SK-N-SH (cell line): ENCODE data around the gene SLC12A5. TPM values are rescaled to one million over a fixed set of nuclear protein-coding genes. Genes with fewer than 3 reads are reported as not detected.

ENCODE experiments used
- CTCF ChIA-PET: fragments of 300-600, 350-600 bp; formaldehyde crosslinking; extraction: SDS; loops from one replicate; lab custom pipeline; 2021; lab: Yijun Ruan, JAX
- POLR2A ChIA-PET: fragments of 350-600 bp; sonication (Branson Sonifier 250); formaldehyde crosslinking; extraction: SDS; loops from one replicate; lab custom pipeline; 2020; ENCODE audit warnings: antibody characterized with exemption, inconsistent platforms; lab: Yijun Ruan, JAX
- DNase-seq: peaks from one replicate; pipeline ENCODE4 v3.0.0; 2012
- H2AFZ ChIP-seq: fragments of 200-600 bp; sonication (generic); 2 replicates; pipeline ENCODE4 v1.8.1; 2016; ENCODE audit warnings: antibody characterized with exemption, mild to moderate bottlenecking, low read depth
- H3F3A ChIP-seq: fragments of 200-600 bp; sonication (generic); replicated peaks from 2 replicates; pipeline ENCODE3; 2016; ENCODE audit warnings: antibody characterized with exemption, mild to moderate bottlenecking; ENCODE audit not compliant: insufficient read depth
- H3K27ac ChIP-seq, 2 experiments: fragments of 200-500 bp in 1 of 2; fragments of 200-600 bp in 1 of 2; sonication (Bioruptor generic) in 1 of 2; sonication (generic), shearing (Covaris generic) in 1 of 2; 2 replicates each; pipeline versions ENCODE4 v1.5.1 to v1.6.1; 2014 to 2016; ENCODE audit warnings: low read depth in 2 of 2, inconsistent platforms in 1 of 2, low read length in 1 of 2, mild to moderate bottlenecking in 1 of 2, mixed read lengths in 1 of 2
- H3K27me3 ChIP-seq: fragments of 200-600 bp; sonication (generic), shearing (Covaris generic); 2 replicates; pipeline ENCODE4 v1.6.1; 2016; ENCODE audit warnings: mixed run types; ENCODE audit not compliant: insufficient read depth
- H3K36me3 ChIP-seq, 2 experiments: fragments of 200-500 bp in 1 of 2; fragments of 200-600 bp in 1 of 2; sonication (Bioruptor generic) in 1 of 2; sonication (generic) in 1 of 2; replicated peaks in 1 of 2; 2 replicates each; pipeline versions ENCODE3 to v1.5.1; 2014 to 2016; ENCODE audit warnings: low read length in 1 of 2, mild to moderate bottlenecking in 1 of 2; ENCODE audit not compliant: insufficient read depth in 2 of 2, control insufficient read depth in 1 of 2
- H3K4me1 ChIP-seq, 2 experiments: fragments of 200-500 bp in 1 of 2; fragments of 200-600 bp in 1 of 2; sonication (Bioruptor generic) in 1 of 2; sonication (generic), shearing (Covaris generic) in 1 of 2; 2 replicates each; pipeline versions ENCODE4 v1.5.1 to v1.6.1; 2014 to 2016; ENCODE audit warnings: low read depth in 1 of 2, low read length in 1 of 2, mixed run types in 1 of 2; ENCODE audit not compliant: insufficient read depth in 2 of 2, control insufficient read depth in 1 of 2
- H3K4me2 ChIP-seq: fragments of 200-600 bp; sonication (generic), shearing (Covaris generic); 2 replicates; pipeline ENCODE4 v1.6.1; 2017; ENCODE audit warnings: mixed run types
- H3K4me3 ChIP-seq, 2 experiments: fragments of 200-500 bp in 1 of 2; fragments of 200-600 bp in 1 of 2; sonication (Bioruptor generic) in 1 of 2; sonication (generic), shearing (Covaris generic) in 1 of 2; 2 replicates each; pipeline versions ENCODE4 v1.5.1 to v1.8.1; 2014 to 2016; ENCODE audit warnings: low read depth in 2 of 2, inconsistent platforms in 1 of 2, low read length in 1 of 2, mild to moderate bottlenecking in 1 of 2, mixed read lengths in 1 of 2, moderate library complexity in 1 of 2
- H3K79me2 ChIP-seq: fragments of 200-600 bp; sonication (generic); 2 replicates; pipeline ENCODE4 v1.8.1; 2017; ENCODE audit warnings: mild to moderate bottlenecking; ENCODE audit not compliant: insufficient read depth
- H3K9ac ChIP-seq: fragments of 200-600 bp; sonication (generic); 2 replicates; pipeline ENCODE4 v1.6.1; 2017; ENCODE audit warnings: mixed run types
- H3K9me2 ChIP-seq: fragments of 200-600 bp; sonication (generic); 2 replicates; pipeline ENCODE4 v1.6.1; 2017; ENCODE audit warnings: mixed run types
- H3K9me3 ChIP-seq: fragments of 200-600 bp; sonication (generic); 2 replicates; pipeline ENCODE4 v1.6.1; 2017; ENCODE audit warnings: mixed run types, mild to moderate bottlenecking, moderate library complexity
- H4K20me1 ChIP-seq: fragments of 200-600 bp; sonication (generic); 2 replicates; pipeline ENCODE4 v1.6.1; 2017; ENCODE audit warnings: mild to moderate bottlenecking, mixed run types; ENCODE audit not compliant: insufficient read depth
- ELF1 ChIP-seq: IDR thresholded peaks from 2 replicates; pipeline ENCODE4 v1.4.0; 2012
- EP300 ChIP-seq, 2 experiments: IDR thresholded peaks; 2 replicates each; pipeline versions ENCODE4 v1.4.0 to v1.6.1; 2012; ENCODE audit warnings: borderline replicate concordance in 1 of 2, low read depth in 1 of 2, low read length in 1 of 2
- FOSL2 ChIP-seq: IDR thresholded peaks from 2 replicates; pipeline ENCODE4 v1.4.0; 2012; ENCODE audit warnings: low read depth, mild to moderate bottlenecking, moderate library complexity, borderline replicate concordance
- FOXJ3 ChIP-seq: sonication (generic); formaldehyde crosslinking; IDR thresholded peaks from 2 replicates; pipeline ENCODE4 v1.5.1; 2020; ENCODE audit warnings: mild to moderate bottlenecking, missing genetic modification reagents
- JUND ChIP-seq: IDR thresholded peaks from 2 replicates; pipeline ENCODE4 v1.4.0; 2012
- MEF2A ChIP-seq: IDR thresholded peaks from 2 replicates; pipeline ENCODE4 v1.4.0; 2012; ENCODE audit warnings: low read depth, borderline replicate concordance
- MXI1 ChIP-seq: IDR thresholded peaks from 2 replicates; pipeline ENCODE4 v1.6.1; 2012; ENCODE audit warnings: mild to moderate bottlenecking, low read depth, low read length, improper control_type of control experiment
- POLR2AphosphoS5 ChIP-seq: IDR thresholded peaks from 2 replicates; pipeline ENCODE4 v1.6.1; 2012; ENCODE audit warnings: low read depth, low read length
- RAD21 ChIP-seq: IDR thresholded peaks from 2 replicates; pipeline ENCODE4 v1.6.1; 2012; ENCODE audit warnings: mild to moderate bottlenecking, low read length
- RXRA ChIP-seq: IDR thresholded peaks from 2 replicates; pipeline ENCODE4 v1.4.0; 2012; ENCODE audit warnings: low read depth, mild to moderate bottlenecking, borderline replicate concordance
- TAF1 ChIP-seq: IDR thresholded peaks from 2 replicates; pipeline ENCODE4 v1.6.1; 2012; ENCODE audit warnings: low read depth, mild to moderate bottlenecking, low read length, moderate library complexity, borderline replicate concordance
- TCF12 ChIP-seq: IDR thresholded peaks from 2 replicates; pipeline ENCODE4 v1.4.0; 2012
- TEAD4 ChIP-seq: IDR thresholded peaks from 2 replicates; pipeline ENCODE4 v1.4.0; 2012; ENCODE audit warnings: mild to moderate bottlenecking, borderline replicate concordance; ENCODE audit not compliant: insufficient read depth
- WGBS: methylation state at CpG from one replicate; pipeline ENCODE4 v1.1.6; 2017; ENCODE audit warnings: low lambda C conversion rate; 5-methylcytosine and 5-hydroxymethylcytosine counted together
- polyA plus RNA-seq, 3 experiments: library from polyadenylated mRNA; depleted of rRNA; stranded (reverse); fragments of >200 nt; gene quantifications; 2 replicates each; pipeline ENCODE4 v1.2.3, GENCODE V29; 2012
- TF ChIP-seq, protein P1 (sequence below): fragments of 150-350 bp; IDR thresholded peaks from 2 replicates; pipeline ENCODE4 v1.6.1; 2016; ENCODE audit warnings: mild to moderate bottlenecking, low read depth, low read length
- TF ChIP-seq, protein P2 (sequence below): fragments of 150-350 bp; IDR thresholded peaks from 2 replicates; pipeline ENCODE4 v1.6.1; 2017; ENCODE audit warnings: antibody characterized with exemption, low read length, low read depth, borderline replicate concordance
- TF ChIP-seq, protein P3 (sequence below): IDR thresholded peaks from 2 replicates; pipeline ENCODE4 v1.4.0; 2012; ENCODE audit warnings: low read depth, borderline replicate concordance
- TF ChIP-seq, protein P4 (sequence below): IDR thresholded peaks from 2 replicates; pipeline ENCODE4 v1.4.0; 2012; ENCODE audit warnings: low read depth
- TF ChIP-seq, protein P5 (sequence below): IDR thresholded peaks from 2 replicates; pipeline ENCODE4 v1.6.1; 2012; ENCODE audit warnings: mild to moderate bottlenecking, low read depth, low read length, moderate library complexity

The SLC12A5 gene
- polyA plus RNA-seq, 1 of the 3 experiments (the other 2 are of a cell fraction) = 19.9 TPM

DNA sequence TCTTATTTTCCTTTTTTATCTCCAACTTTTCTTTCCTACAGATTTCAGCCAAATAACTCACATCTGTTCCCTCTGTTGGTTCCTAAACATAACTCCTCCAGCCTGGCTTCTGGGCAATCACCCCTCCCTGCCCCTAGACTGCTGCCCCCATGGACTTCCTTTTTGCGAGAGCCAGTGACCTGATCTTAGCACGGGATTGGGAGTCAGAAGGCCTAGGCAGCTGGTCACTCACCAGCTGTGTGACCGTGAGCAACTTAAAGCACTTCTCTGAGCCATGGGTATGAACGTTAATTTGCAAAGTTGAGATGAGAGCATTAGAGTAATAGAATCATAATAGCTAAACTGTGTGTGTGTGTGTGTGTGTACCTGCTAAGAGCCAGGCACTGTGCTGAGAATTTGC, 24.8 kb upstream of the SLC12A5 start:
- Histone ChIP-seq H3K27me3 (no peaks in the 10 kb centered on the region), H3K9ac (no peak overlapping the region), H3K9me3 (no peaks in the 10 kb centered on the region), H2AFZ (no peak overlapping the region), H3K79me2 (no peaks in the 10 kb centered on the region), H3K4me1 (peaks cover 6 to 10% of the 10 kb centered on the region in 2 experiments; a peak in 2 of 4 replicates), H4K20me1 (no peaks in the 10 kb centered on the region), H3K4me3 (no peak overlapping the region), H3K27ac (no peak overlapping the region), H3K36me3 (no peaks in the 10 kb centered on the region), H3K4me2 (no peak overlapping the region), H3K9me2 (no peaks in the 10 kb centered on the region), H3F3A (no peaks in the 10 kb centered on the region)
- WGBS = 50% methylated on average over 4 of the region's 4 CpGs
- CTCF ChIA-PET = interaction anchor here (0.6 to 10.1 kb wide), 4 partner anchors 9 to 671 kb away, joined by 3 to 61 read pairs (median 9); no protein-coding TSS in a partner anchor
- no peak for TF ChIP-seq TAF1
- TF ChIP-seq MEF2A = no peak
- TF ChIP-seq POLR2AphosphoS5 = no peak
- TF ChIP-seq RXRA = no peak
- TF ChIP-seq MXI1 = no peak
- TF ChIP-seq, protein P1, sequence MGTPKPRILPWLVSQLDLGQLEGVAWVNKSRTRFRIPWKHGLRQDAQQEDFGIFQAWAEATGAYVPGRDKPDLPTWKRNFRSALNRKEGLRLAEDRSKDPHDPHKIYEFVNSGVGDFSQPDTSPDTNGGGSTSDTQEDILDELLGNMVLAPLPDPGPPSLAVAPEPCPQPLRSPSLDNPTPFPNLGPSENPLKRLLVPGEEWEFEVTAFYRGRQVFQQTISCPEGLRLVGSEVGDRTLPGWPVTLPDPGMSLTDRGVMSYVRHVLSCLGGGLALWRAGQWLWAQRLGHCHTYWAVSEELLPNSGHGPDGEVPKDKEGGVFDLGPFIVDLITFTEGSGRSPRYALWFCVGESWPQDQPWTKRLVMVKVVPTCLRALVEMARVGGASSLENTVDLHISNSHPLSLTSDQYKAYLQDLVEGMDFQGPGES = no peak
- TF ChIP-seq, protein P2, sequence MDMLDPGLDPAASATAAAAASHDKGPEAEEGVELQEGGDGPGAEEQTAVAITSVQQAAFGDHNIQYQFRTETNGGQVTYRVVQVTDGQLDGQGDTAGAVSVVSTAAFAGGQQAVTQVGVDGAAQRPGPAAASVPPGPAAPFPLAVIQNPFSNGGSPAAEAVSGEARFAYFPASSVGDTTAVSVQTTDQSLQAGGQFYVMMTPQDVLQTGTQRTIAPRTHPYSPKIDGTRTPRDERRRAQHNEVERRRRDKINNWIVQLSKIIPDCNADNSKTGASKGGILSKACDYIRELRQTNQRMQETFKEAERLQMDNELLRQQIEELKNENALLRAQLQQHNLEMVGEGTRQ = no peak
- no peak for TF ChIP-seq EP300 (IDR thresholded peaks at IDR 0.05; ENCODE audit: borderline replicate concordance in 1 of 2, low read depth in 1 of 2, low read length in 1 of 2)
- no peak for TF ChIP-seq TEAD4
- TF ChIP-seq JUND = no peak
- no peak for TF ChIP-seq ELF1
- TF ChIP-seq, protein P3, sequence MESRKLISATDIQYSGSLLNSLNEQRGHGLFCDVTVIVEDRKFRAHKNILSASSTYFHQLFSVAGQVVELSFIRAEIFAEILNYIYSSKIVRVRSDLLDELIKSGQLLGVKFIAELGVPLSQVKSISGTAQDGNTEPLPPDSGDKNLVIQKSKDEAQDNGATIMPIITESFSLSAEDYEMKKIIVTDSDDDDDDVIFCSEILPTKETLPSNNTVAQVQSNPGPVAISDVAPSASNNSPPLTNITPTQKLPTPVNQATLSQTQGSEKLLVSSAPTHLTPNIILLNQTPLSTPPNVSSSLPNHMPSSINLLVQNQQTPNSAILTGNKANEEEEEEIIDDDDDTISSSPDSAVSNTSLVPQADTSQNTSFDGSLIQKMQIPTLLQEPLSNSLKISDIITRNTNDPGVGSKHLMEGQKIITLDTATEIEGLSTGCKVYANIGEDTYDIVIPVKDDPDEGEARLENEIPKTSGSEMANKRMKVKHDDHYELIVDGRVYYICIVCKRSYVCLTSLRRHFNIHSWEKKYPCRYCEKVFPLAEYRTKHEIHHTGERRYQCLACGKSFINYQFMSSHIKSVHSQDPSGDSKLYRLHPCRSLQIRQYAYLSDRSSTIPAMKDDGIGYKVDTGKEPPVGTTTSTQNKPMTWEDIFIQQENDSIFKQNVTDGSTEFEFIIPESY = no peak
- TF ChIP-seq, protein P4, sequence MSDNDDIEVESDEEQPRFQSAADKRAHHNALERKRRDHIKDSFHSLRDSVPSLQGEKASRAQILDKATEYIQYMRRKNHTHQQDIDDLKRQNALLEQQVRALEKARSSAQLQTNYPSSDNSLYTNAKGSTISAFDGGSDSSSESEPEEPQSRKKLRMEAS = no peak
- no peak for TF ChIP-seq FOXJ3 (CRISPR knock-in tag)
- no peak for TF ChIP-seq TCF12
- no peak for TF ChIP-seq RAD21
- TF ChIP-seq FOSL2 = no peak
- TF ChIP-seq, protein P5, sequence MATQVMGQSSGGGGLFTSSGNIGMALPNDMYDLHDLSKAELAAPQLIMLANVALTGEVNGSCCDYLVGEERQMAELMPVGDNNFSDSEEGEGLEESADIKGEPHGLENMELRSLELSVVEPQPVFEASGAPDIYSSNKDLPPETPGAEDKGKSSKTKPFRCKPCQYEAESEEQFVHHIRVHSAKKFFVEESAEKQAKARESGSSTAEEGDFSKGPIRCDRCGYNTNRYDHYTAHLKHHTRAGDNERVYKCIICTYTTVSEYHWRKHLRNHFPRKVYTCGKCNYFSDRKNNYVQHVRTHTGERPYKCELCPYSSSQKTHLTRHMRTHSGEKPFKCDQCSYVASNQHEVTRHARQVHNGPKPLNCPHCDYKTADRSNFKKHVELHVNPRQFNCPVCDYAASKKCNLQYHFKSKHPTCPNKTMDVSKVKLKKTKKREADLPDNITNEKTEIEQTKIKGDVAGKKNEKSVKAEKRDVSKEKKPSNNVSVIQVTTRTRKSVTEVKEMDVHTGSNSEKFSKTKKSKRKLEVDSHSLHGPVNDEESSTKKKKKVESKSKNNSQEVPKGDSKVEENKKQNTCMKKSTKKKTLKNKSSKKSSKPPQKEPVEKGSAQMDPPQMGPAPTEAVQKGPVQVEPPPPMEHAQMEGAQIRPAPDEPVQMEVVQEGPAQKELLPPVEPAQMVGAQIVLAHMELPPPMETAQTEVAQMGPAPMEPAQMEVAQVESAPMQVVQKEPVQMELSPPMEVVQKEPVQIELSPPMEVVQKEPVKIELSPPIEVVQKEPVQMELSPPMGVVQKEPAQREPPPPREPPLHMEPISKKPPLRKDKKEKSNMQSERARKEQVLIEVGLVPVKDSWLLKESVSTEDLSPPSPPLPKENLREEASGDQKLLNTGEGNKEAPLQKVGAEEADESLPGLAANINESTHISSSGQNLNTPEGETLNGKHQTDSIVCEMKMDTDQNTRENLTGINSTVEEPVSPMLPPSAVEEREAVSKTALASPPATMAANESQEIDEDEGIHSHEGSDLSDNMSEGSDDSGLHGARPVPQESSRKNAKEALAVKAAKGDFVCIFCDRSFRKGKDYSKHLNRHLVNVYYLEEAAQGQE = no peak
- no peak for DNase-seq
- POLR2A ChIA-PET = no interaction called here
